Measurements from ENCODE around the gene ASH1L. TPM values are rescaled to one million over a fixed set of nuclear protein-coding genes. Genes with fewer than 3 reads are reported as not detected.

Gene ASH1L
- total and polyA plus RNA-seq, 2 experiments from 2014 or later = 14.5 to 30.6 TPM

DNA sequence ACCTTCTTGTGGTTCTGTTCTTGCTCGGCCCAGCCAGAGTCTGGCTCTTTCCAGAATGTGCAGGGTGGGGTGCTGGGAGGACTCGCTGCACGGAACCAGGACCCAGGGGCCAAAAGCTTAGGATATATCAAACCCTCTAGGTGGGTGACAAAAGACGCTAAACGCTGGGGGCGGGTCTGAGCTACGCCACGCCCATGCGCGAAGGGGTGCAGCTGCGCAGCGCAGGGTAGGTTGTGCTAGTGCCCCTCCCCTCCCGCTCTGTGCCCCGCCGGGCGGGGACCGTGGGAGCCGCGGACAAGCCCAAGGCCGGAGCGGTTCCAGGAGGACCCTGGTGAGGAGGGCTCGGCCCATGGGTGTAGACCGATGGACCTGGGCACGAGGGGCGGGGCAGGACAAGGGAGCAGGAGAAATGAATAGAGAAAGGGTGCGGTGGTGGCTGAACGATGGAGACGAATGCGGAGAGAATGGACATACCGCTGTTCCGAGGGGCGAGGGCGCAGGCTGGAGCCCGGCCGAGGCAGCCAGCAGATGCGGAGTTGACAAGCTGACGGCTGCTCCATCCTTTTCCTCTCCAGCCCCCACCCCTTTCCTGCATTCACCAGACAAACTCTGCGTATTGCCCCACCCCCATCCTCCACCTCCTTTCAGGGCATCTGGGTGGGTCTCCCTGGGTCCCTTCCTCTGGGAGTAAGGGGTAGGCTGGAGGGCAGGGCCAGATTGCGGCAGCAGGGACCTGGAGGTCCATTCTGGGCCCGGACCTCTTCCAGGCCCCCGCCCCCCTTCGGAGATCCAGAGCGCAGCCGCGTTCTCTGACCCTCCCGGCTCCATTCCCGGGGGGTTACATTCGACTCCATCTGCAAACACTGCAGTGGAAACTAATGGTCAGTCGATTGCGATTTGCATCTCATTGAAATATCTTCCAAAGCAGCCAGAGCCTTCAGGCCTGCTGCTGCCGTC, 241.7 kb downstream of the ASH1L start, which contains the start of gene RUSC1:
Gene RUSC1, plus strand, starts transcription at position 234 of the 957 bp plus-strand sequence. CDS start 880 bp downstream, outside the sequence.
- H3K36me3 ChIP-seq (replicated peaks; ENCODE audit: insufficient read depth, low read depth) = no peaks in the 10 kb centered on the region
- no peak within 1 kb of the TSS for H3K4me3 ChIP-seq
- WGBS (ENCODE audit: low lambda C conversion rate, missing lambda C conversion rate) = 44% methylated on average over 37 of the region's 51 CpGs
- DNase-seq (ENCODE audit: low spot score) = peak; percentile 58
- H3K27ac ChIP-seq = peak within 1 kb of the TSS; percentile 94
- H3K79me2 ChIP-seq = peaks cover 14% of the 10 kb centered on the region
- peaks cover 32% of the 10 kb centered on the region for H3K4me1 ChIP-seq (ENCODE audit: insufficient read depth)
- peak within 1 kb of the TSS; percentile 87 for H3K4me2 ChIP-seq
- TF ChIP-seq, protein P1, sequence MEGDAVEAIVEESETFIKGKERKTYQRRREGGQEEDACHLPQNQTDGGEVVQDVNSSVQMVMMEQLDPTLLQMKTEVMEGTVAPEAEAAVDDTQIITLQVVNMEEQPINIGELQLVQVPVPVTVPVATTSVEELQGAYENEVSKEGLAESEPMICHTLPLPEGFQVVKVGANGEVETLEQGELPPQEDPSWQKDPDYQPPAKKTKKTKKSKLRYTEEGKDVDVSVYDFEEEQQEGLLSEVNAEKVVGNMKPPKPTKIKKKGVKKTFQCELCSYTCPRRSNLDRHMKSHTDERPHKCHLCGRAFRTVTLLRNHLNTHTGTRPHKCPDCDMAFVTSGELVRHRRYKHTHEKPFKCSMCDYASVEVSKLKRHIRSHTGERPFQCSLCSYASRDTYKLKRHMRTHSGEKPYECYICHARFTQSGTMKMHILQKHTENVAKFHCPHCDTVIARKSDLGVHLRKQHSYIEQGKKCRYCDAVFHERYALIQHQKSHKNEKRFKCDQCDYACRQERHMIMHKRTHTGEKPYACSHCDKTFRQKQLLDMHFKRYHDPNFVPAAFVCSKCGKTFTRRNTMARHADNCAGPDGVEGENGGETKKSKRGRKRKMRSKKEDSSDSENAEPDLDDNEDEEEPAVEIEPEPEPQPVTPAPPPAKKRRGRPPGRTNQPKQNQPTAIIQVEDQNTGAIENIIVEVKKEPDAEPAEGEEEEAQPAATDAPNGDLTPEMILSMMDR (IDR thresholded peaks at IDR 0.05; ENCODE audit: poor library complexity) = no peak
- TF ChIP-seq EZH2phosphoT487 (IDR thresholded peaks at IDR 0.05; ENCODE audit: low read depth, severe bottlenecking, unreplicated experiment) (no peak), EZH2 (IDR thresholded peaks at IDR 0.05; ENCODE audit: borderline replicate concordance) (no peak)
- no peak within 1 kb of the TSS for H2AFZ ChIP-seq
- no peaks in the 10 kb centered on the region for H3K9me2 ChIP-seq (replicated peaks; ENCODE audit: insufficient read depth)
- peaks cover 11% of the 10 kb centered on the region for H4K20me1 ChIP-seq (ENCODE audit: insufficient read depth, poor library complexity, severe bottlenecking)
- no peaks in the 10 kb centered on the region for H3K27me3 ChIP-seq
- no peaks in the 10 kb centered on the region for H3K9me3 ChIP-seq (ENCODE audit: low read depth)

DNA sequence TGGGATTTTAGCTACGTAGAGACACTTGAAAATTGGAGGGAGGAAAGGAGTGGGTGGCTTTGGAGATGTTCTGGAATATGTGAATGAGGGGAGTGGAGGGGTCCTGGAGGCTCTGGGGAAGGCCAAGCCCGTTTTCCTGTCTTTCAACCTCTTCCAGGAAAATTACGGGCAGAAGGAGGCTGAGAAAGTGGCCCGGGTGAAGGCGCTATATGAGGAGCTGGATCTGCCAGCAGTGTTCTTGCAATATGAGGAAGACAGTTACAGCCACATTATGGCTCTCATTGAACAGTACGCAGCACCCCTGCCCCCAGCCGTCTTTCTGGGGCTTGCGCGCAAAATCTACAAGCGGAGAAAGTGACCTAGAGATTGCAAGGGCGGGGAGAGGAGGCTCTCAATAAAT, 242.4 kb downstream of the ASH1L start:
- no peak overlapping the region for H2AFZ ChIP-seq
- H3K36me3 ChIP-seq (replicated peaks; ENCODE audit: insufficient read depth, low read depth) = no peaks in the 10 kb centered on the region
- H3K9me2 ChIP-seq (replicated peaks; ENCODE audit: insufficient read depth) = no peaks in the 10 kb centered on the region
- H3K4me2 ChIP-seq = peak overlapping the region; percentile 87
- no peak for DNase-seq (ENCODE audit: low spot score)
- H3K4me1 ChIP-seq (ENCODE audit: insufficient read depth) = peaks cover 27% of the 10 kb centered on the region
- no peak overlapping the region for H3K4me3 ChIP-seq
- H3K27ac ChIP-seq = no peak overlapping the region
- H3K27me3 ChIP-seq = no peaks in the 10 kb centered on the region
- H4K20me1 ChIP-seq (ENCODE audit: insufficient read depth, poor library complexity, severe bottlenecking) = peaks cover 9% of the 10 kb centered on the region
- H3K79me2 ChIP-seq = peaks cover 8% of the 10 kb centered on the region
- H3K9me3 ChIP-seq (ENCODE audit: low read depth) = no peaks in the 10 kb centered on the region
- TF ChIP-seq, protein P1 (IDR thresholded peaks at IDR 0.05; ENCODE audit: poor library complexity) = no peak
- TF ChIP-seq EZH2 (IDR thresholded peaks at IDR 0.05; ENCODE audit: borderline replicate concordance) (no peak), EZH2phosphoT487 (IDR thresholded peaks at IDR 0.05; ENCODE audit: low read depth, severe bottlenecking, unreplicated experiment) (no peak)
- WGBS (ENCODE audit: low lambda C conversion rate, missing lambda C conversion rate) = 80% methylated on average over 11 of the region's 11 CpGs

DNA sequence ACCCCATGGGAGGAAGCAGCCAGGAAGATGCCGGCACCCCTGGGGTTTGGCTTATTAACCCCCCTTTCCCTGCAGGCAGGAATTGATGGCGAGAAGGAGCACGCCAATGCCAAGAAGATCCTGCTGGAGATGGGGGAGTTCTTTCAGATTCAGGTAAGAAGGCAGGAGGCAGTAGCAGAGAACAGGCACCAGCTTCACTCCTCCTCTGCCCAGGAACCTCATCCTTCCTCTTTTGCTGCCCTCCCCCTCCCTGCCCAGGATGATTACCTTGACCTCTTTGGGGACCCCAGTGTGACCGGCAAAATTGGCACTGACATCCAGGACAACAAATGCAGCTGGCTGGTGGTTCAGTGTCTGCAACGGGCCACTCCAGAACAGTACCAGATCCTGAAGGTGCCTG, 243.1 kb downstream of the ASH1L start:
- 95% methylated on average over 5 of the region's 5 CpGs for WGBS (ENCODE audit: low lambda C conversion rate, missing lambda C conversion rate)
- H3K27me3 ChIP-seq = no peaks in the 10 kb centered on the region
- no peak overlapping the region for H3K27ac ChIP-seq
- no peak overlapping the region for H3K4me2 ChIP-seq
- peaks cover 8% of the 10 kb centered on the region for H3K79me2 ChIP-seq
- no peaks in the 10 kb centered on the region for H3K9me2 ChIP-seq (replicated peaks; ENCODE audit: insufficient read depth)
- no peak for DNase-seq (ENCODE audit: low spot score)
- no peaks in the 10 kb centered on the region for H3K9me3 ChIP-seq (ENCODE audit: low read depth)
- TF ChIP-seq, protein P1 (IDR thresholded peaks at IDR 0.05; ENCODE audit: poor library complexity) = no peak
- no peak for TF ChIP-seq EZH2 (IDR thresholded peaks at IDR 0.05; ENCODE audit: borderline replicate concordance)
- TF ChIP-seq EZH2phosphoT487 (IDR thresholded peaks at IDR 0.05; ENCODE audit: low read depth, severe bottlenecking, unreplicated experiment) = no peak
- H2AFZ ChIP-seq = no peak overlapping the region
- no peaks in the 10 kb centered on the region for H3K36me3 ChIP-seq (replicated peaks; ENCODE audit: insufficient read depth, low read depth)
- H4K20me1 ChIP-seq (ENCODE audit: insufficient read depth, poor library complexity, severe bottlenecking) = peaks cover 7% of the 10 kb centered on the region
- peaks cover 26% of the 10 kb centered on the region for H3K4me1 ChIP-seq (ENCODE audit: insufficient read depth)
- H3K4me3 ChIP-seq = no peak overlapping the region

Measured in hepatocyte (in vitro differentiated cells).